HG03521 (cell line): ENCODE data around the gene FRY.
"Not testable (repeated sequence)": the region's sequence is repeated elsewhere in the genome, so short reads cannot be mapped to it uniquely, and the experiment has no call there.

Experiments
- ATAC-seq: cut with Tn5 transposase; IDR thresholded peaks from one replicate; pipeline ENCODE4 v1.9.1; 2021; ENCODE audit warnings: mild to moderate bottlenecking, moderate library complexity; ENCODE audit not compliant: unreplicated experiment

The FRY gene

GRCh38 chr13:32031025-32031814 lies at the start of gene FRY:
FRY (plus strand) TSS chr13:32031774; CDS start chr13:32031796, 22 bp downstream.
- ATAC-seq, result peak; percentile 82

GRCh38 chr13:31982124-31982523 lies 49.5 kb upstream of the FRY start:
- ATAC-seq, result no peak

DNA sequence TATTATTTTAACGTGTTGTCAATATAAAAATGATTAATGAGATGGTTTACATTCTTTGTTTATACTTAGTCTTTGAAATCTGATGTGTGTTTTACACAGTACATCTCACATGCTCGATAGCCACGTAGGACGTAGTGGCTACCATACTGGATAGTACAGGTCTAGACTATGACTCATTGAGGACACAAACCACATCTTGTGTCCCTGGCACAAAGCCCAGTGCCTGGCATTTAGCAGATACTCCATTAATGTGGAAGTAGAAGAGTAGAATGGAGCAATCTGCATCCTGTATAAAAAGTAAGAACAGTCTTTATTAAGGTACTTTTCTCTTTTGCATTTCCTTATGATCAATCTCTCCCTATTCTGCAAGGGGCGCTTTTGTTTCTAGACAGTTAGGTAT lies 49.0 kb upstream of the FRY start:
- ATAC-seq, result no peak

GRCh38 chr13:31983696-31984095 lies 47.9 kb upstream of the FRY start:
- not testable (repeated sequence) for ATAC-seq

- not testable (repeated sequence) for ATAC-seq
These were observed 47.2 kb upstream of the FRY start for GRCh38 chr13:31984388-31984787.

DNA sequence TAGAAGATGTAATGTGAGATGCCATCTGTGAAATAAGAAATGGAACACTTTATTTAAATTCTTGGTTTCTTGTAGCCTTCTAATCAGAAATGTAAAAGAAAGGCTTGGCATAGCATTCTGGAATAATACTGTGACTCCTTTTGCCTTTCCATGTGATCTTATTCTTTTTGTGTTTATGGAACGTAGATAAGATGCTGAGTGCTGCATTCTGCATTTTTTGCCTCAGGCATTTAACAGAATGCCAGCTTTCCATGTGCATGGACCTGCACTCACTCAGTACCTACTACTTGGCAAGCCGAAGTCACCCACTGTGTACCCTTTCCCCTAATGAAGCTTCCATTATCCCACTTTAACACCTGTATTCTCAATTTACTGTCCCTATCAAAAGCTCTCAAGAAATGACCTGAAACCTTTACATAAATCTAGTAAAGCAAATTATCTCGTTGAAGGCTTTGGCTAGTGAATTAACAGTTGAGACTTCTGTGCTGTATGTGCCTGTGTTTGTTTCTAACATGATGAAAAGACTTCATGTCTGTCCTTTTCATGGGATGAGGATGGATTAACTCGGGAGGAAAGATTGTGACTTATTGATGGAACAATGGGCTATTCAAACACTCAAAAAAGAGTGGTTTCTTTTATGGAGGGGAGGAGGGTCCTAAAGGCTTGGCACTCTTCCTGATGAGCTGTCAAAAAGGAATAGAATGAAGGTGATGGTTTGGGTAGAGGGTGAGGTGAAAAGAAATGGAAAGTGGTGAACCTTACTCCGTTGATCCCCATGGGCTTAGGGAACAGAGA lies 44.7 kb upstream of the FRY start:
- ATAC-seq, result no peak

DNA sequence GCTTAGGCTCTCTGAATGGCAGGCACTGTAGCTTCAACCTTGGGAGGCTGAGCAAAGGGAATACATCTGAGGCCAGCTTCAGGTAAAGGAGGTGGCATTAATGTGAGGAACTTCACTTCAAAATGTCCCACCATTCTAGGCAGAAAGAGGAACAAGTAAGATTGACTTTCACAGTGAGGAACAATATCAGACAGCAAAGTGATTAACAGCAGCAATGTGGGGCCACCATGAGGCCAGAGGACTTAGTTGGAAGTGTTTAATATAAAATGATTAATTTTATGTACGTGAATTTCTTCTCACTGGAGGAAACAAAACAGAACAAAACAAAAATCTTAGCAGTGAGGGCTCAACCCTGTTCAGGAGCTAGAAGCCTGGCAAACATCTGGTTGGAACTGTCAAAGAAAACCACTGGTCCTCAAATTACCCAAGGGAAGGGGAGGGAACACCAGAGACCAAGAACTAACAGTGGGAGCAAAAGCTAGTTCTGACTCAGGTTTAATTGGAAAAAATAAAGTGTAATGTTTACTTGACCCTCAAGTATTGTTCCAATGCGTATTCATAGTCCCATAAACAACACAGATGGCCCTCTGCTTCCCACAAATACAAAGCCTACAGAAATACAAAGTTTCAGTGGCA lies 43.9 kb upstream of the FRY start:
- ATAC-seq, result no peak

DNA sequence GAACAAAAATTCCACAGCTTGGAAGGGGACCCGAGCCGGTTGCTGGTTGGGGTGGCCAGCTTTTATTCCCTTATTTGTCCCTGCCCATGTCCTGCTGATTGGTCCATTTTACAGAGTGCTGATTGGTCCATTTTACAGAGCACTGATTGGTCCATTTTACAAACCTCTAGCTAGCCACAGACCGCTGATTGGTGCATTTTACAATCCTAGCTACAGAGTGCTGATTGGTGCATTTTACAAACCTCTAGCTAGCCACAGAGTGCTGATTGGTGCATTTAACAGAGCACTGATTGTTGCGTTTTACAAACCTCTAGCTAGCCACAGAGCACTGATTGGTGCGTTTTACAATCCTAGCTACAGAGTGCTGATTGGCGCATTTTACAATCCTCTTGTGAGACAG lies 37.2 kb upstream of the FRY start:
- ATAC-seq, result not testable (repeated sequence)

DNA sequence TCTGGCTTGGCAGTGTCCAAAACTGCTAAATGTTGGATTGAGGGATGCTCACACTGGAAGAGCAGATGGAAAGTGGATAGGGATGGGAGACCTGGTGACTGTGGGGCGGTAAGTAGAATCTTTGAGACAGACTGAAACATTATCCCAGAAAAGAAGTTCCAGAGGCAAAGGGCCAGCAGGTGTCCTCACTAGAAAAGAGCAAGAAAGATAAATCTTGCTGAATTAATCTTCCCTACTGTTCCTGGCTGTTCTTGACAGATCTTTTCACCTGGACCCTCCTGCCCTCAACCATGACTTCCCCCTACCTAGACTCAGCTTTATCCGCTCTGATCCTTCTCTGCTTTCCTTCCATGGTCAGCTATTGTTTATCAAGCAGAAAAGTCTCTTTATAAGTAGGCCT lies 35.0 kb upstream of the FRY start:
- no peak for ATAC-seq

DNA sequence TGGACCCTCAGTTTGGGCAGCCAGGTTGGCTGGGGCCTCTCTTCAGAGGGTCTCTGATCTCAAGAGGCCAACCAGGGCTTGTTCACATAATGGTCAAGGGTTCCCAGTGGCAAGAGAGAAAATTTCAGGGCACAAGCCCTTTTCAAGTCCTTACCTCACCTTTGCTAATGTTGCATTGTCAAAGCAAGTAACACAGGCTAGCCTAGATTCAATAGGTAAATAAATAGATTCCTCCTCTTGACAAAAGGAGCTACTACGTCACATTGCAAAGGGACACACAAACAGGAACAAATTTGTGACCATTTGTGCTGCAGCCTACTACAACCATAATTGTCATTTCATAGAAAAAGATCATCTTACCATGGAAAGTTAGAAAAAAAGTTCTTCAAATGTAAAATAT lies 33.9 kb upstream of the FRY start:
- no peak for ATAC-seq

- no peak for ATAC-seq
These were observed 33.4 kb upstream of the FRY start for GRCh38 chr13:31998131-31998530.

GRCh38 chr13:32000754-32001153 lies 30.8 kb upstream of the FRY start:
- ATAC-seq, result not testable (repeated sequence)

DNA sequence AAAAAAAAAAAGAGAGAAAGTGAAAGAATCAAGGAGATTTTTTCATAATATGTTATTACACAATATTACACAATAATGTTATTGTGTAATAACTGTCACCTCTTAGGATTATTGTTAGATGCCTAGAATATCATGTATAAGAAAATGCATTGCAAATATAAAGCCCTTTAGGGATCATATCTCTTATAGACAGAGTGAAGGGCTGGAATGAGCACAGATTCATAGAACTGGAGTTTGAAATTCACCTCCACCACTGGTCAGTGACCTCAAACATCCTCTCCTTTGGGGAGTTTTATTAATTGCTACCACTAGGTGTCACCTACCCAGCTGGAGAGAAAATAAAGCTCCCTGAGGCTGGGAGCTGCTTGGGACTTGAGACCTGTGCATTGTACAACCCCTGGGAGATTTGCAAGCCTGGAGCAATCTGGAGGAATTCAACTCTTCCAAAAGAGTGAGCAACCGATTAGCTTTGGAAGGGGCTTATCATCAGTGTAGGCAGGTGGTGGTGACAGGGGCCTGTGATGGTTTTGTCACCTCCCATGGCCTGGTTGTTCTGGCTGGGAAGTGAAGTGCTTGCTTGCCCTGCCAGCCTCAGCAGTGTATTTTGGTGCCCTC lies 30.3 kb upstream of the FRY start:
- ATAC-seq, result peak; percentile 87

- ATAC-seq, result no peak
These were observed 29.8 kb upstream of the FRY start for GRCh38 chr13:32001769-32002168.

GRCh38 chr13:32002873-32003272 lies 28.7 kb upstream of the FRY start:
- no peak for ATAC-seq

GRCh38 chr13:32007494-32007893 lies 24.1 kb upstream of the FRY start:
- ATAC-seq, result no peak

GRCh38 chr13:32008518-32009175 lies 22.9 kb upstream of the FRY start:
- ATAC-seq, result no peak

- no peak for ATAC-seq
These were observed 22.2 kb upstream of the FRY start for GRCh38 chr13:32009362-32009761.

- ATAC-seq, result no peak
These were observed 21.4 kb upstream of the FRY start for GRCh38 chr13:32010136-32010535.

DNA sequence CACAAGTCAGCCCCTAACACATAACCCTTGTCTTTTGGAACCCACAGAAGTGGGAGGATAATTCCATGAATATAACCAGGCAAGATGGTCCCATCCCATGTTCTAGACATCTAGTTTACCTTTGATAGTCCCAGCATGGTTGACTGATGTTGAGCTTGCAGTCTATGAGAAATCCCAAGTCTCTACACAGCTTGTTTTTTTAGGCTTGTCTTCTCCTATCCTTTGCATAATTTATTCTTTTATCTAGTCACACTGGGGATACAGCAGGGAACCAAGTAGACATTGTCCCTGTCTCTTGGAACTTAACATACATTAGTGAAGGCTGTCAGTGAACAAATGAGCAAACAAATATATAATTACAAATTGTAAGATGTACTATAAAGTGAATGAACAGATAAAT lies 19.6 kb upstream of the FRY start:
- no peak for ATAC-seq

DNA sequence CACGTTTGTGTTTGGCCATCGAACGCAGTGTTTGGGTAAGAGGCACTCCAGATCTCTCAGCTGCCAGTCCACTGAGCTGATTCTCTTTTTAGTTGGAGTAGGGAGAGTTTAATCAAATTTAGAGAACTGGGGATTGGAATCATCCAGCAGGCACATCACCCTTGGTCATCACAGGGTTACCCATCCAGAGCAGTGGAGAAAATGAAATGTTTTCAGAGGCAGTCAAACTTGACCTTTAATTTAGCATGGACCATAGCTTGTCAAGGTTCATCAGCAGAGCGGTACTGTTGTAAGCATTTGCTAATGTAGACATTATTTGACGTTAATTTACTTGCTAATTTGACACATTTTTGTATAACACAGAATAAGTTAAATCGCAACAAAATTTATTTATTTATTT lies 18.4 kb upstream of the FRY start:
- ATAC-seq, result no peak
